OCI-LY1 (cell line): ENCODE results near the gene P2RY13.

Experiments used
- H2AFZ ChIP-seq: fragments of 200-600 bp; sonication (generic), shearing (Covaris generic); 2 replicates; pipeline ENCODE4 v1.6.0; 2014; ENCODE audit warnings: antibody characterized with exemption, mild to moderate bottlenecking, low read length
- H3F3A ChIP-seq: fragments of 200-600 bp; sonication (generic), shearing (Covaris generic); 2 replicates; pipeline ENCODE4 v1.6.0; 2014; ENCODE audit warnings: mild to moderate bottlenecking, antibody characterized with exemption, low read length, moderate library complexity; ENCODE audit not compliant: insufficient read depth
- H3K27ac ChIP-seq: fragments of 200-600 bp; sonication (generic); 2 replicates; pipeline ENCODE4 v1.5.1; 2014; ENCODE audit warnings: low read length, mixed run types, mild to moderate bottlenecking, low read depth; ENCODE audit not compliant: poor library complexity, severe bottlenecking
- H3K27me3 ChIP-seq: fragments of 200-600 bp; sonication (generic); 2 replicates; pipeline ENCODE4 v1.6.0; 2014; ENCODE audit warnings: antibody characterized with exemption, mild to moderate bottlenecking, low read length, moderate library complexity; ENCODE audit not compliant: insufficient read depth
- H3K36me3 ChIP-seq: fragments of 200-600 bp; sonication (generic); 2 replicates; pipeline ENCODE4 v1.6.1; 2014; ENCODE audit warnings: mild to moderate bottlenecking, antibody characterized with exemption, low read length, moderate library complexity, mixed read lengths; ENCODE audit not compliant: insufficient read depth
- H3K4me1 ChIP-seq: fragments of 200-600 bp; sonication (generic); 2 replicates; pipeline ENCODE4 v1.5.1; 2014; ENCODE audit warnings: mild to moderate bottlenecking, low read length, moderate library complexity; ENCODE audit not compliant: insufficient read depth, severe bottlenecking
- H3K4me2 ChIP-seq: fragments of 200-600 bp; sonication (generic), shearing (Covaris generic); 2 replicates; pipeline ENCODE4 v1.6.1; 2014; ENCODE audit warnings: low read length
- H3K4me3 ChIP-seq: fragments of 200-600 bp; sonication (generic); 2 replicates; pipeline ENCODE4 v1.5.1; 2014; ENCODE audit warnings: low read length, low read depth, mild to moderate bottlenecking, mixed read lengths; ENCODE audit not compliant: poor library complexity, severe bottlenecking
- H3K79me2 ChIP-seq: fragments of 200-600 bp; shearing (Covaris generic); 2 replicates; pipeline ENCODE4 v1.6.1; 2016; ENCODE audit warnings: mixed run types, low read length, mixed read lengths; ENCODE audit not compliant: insufficient read depth
- H3K9ac ChIP-seq: fragments of 200-600 bp; sonication (generic), shearing (Covaris generic); 2 replicates; pipeline ENCODE4 v1.6.1; 2014; ENCODE audit warnings: mild to moderate bottlenecking, low read length, mixed read lengths
- H3K9me2 ChIP-seq: fragments of 200-600 bp; sonication (generic), shearing (Covaris generic); 2 replicates; pipeline ENCODE4 v1.6.1; 2014; ENCODE audit warnings: low read depth, mild to moderate bottlenecking, low read length, mixed read lengths
- H3K9me3 ChIP-seq: fragments of 200-600 bp; shearing (Covaris generic); 2 replicates; pipeline ENCODE4 v1.6.1; 2014; ENCODE audit warnings: low read length, mixed read lengths
- H4K20me1 ChIP-seq: fragments of 200-600 bp; sonication (generic), shearing (Covaris generic); 2 replicates; pipeline ENCODE4 v1.6.0; 2016; ENCODE audit warnings: mild to moderate bottlenecking, low read length; ENCODE audit not compliant: insufficient read depth
- EZH2 ChIP-seq: fragments of 200-600 bp; sonication (generic), shearing (Covaris generic); IDR thresholded peaks from 2 replicates; pipeline ENCODE4 v1.8.0; 2017; ENCODE audit warnings: borderline replicate concordance, mixed run types, mild to moderate bottlenecking, antibody characterized with exemption, low read length, moderate library complexity, mixed read lengths
- TF ChIP-seq, protein P1 (sequence below): fragments of 200-600 bp; sonication (generic), shearing (Covaris generic); IDR thresholded peaks from 2 replicates; pipeline ENCODE4 v1.5.1; 2017; ENCODE audit warnings: mild to moderate bottlenecking, antibody characterized with exemption, low read length, moderate library complexity, mixed read lengths

Gene P2RY13

DNA sequence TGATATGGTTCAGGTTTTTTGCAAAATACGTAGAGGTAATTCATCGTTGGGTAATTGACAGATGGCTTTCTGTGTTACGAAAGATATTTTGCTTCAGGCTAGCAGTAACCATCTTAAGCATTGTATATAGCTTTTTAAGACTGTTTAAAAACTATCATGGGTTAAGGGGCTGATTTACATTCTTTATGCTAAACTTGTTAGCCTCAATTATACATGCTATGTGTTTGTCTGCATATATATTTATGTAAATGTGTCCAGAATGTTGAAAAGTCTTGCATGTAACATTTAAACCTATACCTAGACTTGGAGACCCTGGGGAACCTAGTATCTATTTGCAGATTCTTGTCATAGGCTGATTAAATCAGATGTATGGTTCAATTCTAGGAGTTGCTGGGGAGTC lies 39.9 kb downstream of the P2RY13 start:
- H3K9ac ChIP-seq = no peak overlapping the region
- H3K27me3 ChIP-seq = no peaks in the 10 kb centered on the region
- no peaks in the 10 kb centered on the region for H3F3A ChIP-seq
- H3K4me2 ChIP-seq = no peak overlapping the region
- H3K9me2 ChIP-seq = no peaks in the 10 kb centered on the region
- H3K9me3 ChIP-seq = no peaks in the 10 kb centered on the region
- H3K27ac ChIP-seq = no peak overlapping the region
- H3K79me2 ChIP-seq = no peaks in the 10 kb centered on the region
- no peak overlapping the region for H3K4me3 ChIP-seq
- H3K36me3 ChIP-seq = no peaks in the 10 kb centered on the region
- H3K4me1 ChIP-seq = no peaks in the 10 kb centered on the region
- TF ChIP-seq, protein P1, sequence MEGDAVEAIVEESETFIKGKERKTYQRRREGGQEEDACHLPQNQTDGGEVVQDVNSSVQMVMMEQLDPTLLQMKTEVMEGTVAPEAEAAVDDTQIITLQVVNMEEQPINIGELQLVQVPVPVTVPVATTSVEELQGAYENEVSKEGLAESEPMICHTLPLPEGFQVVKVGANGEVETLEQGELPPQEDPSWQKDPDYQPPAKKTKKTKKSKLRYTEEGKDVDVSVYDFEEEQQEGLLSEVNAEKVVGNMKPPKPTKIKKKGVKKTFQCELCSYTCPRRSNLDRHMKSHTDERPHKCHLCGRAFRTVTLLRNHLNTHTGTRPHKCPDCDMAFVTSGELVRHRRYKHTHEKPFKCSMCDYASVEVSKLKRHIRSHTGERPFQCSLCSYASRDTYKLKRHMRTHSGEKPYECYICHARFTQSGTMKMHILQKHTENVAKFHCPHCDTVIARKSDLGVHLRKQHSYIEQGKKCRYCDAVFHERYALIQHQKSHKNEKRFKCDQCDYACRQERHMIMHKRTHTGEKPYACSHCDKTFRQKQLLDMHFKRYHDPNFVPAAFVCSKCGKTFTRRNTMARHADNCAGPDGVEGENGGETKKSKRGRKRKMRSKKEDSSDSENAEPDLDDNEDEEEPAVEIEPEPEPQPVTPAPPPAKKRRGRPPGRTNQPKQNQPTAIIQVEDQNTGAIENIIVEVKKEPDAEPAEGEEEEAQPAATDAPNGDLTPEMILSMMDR = no peak
- TF ChIP-seq EZH2 = no peak
- no peaks in the 10 kb centered on the region for H4K20me1 ChIP-seq
- no peak overlapping the region for H2AFZ ChIP-seq

DNA sequence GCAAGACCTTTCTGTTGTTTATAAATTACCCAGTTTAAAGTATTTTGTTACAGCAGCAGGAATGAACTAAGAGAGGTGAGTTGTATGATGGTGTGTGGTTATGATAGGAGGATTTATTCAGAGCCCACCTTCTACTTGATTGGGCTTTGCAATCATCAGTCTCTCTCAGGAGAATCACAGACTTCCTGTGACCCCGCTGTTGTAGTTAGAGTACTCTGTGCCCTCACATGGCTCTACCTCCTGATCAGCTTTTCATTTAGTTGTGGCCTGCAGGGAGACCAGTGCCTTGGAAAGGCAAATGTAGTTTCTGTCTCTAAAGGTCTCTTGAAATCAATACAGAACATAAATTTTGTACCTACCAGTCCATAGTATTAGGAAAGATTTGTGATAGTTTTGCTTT lies 43.4 kb downstream of the P2RY13 start:
- Histone ChIP-seq H4K20me1 (no peaks in the 10 kb centered on the region), H3K4me1 (no peaks in the 10 kb centered on the region), H3K36me3 (no peaks in the 10 kb centered on the region), H2AFZ (no peak overlapping the region), H3K4me2 (no peak overlapping the region), H3K27ac (no peak overlapping the region), H3K9ac (no peak overlapping the region), H3K9me3 (no peaks in the 10 kb centered on the region), H3K4me3 (no peak overlapping the region), H3F3A (no peaks in the 10 kb centered on the region), H3K27me3 (no peaks in the 10 kb centered on the region), H3K79me2 (no peaks in the 10 kb centered on the region), H3K9me2 (no peaks in the 10 kb centered on the region)
- TF ChIP-seq, protein P1 = no peak
- TF ChIP-seq EZH2 = no peak

DNA sequence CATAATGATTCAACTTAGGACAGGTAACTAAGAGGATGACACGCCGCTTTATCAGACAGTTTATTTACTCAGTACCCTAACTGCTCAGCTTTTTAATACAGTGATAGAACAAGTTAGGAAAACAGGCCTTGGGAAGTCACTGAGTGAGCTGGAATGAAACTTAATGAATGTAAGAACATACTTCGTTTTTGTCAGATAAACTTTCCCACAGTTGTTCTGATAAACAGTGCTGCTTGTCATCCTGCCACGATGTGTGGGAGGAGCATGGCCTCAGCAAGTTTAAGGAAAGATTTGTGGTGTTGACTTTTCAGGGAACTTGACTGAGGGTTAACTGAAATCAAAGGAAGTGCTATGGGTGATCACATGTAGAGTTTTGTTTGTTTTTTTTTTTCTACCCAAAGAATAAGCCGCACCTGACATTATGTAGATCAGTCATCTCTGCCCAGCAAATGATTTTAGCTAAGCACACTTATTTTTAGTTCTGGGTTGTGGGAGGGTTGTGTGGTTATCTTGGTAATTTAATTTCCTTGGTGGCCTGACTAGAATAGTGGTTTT lies 45.4 kb downstream of the P2RY13 start:
- H3K4me1 ChIP-seq = peaks cover 5% of the 10 kb centered on the region
- no peaks in the 10 kb centered on the region for H3K79me2 ChIP-seq
- no peaks in the 10 kb centered on the region for H3F3A ChIP-seq
- no peak overlapping the region for H3K4me2 ChIP-seq
- TF ChIP-seq EZH2 = no peak
- TF ChIP-seq, protein P1 = no peak
- no peak overlapping the region for H3K4me3 ChIP-seq
- H2AFZ ChIP-seq = no peak overlapping the region
- H3K27me3 ChIP-seq = no peaks in the 10 kb centered on the region
- no peaks in the 10 kb centered on the region for H3K9me3 ChIP-seq
- no peak overlapping the region for H3K9ac ChIP-seq
- no peaks in the 10 kb centered on the region for H4K20me1 ChIP-seq
- H3K36me3 ChIP-seq = no peaks in the 10 kb centered on the region
- no peak overlapping the region for H3K27ac ChIP-seq
- H3K9me2 ChIP-seq = no peaks in the 10 kb centered on the region
